Hepatocyte (in vitro differentiated cells): ENCODE data around the gene KMT2D.

Source experiments
- EZH2 ChIP-seq: fragments of 200-600 bp; sonication (generic); IDR thresholded peaks from 2 replicates; pipeline ENCODE4 v1.6.1; 2016; ENCODE audit warnings: antibody characterized with exemption, mild to moderate bottlenecking, borderline replicate concordance
- EZH2phosphoT487 ChIP-seq: fragments of 200-600 bp; sonication (generic); IDR thresholded peaks from one replicate; pipeline ENCODE4 v1.6.1; 2018; ENCODE audit warnings: antibody characterized with exemption, mild to moderate bottlenecking, low read depth, moderate library complexity; ENCODE audit not compliant: unreplicated experiment, severe bottlenecking
- TF ChIP-seq, protein P1 (sequence below): fragments of 200-600 bp; sonication (generic); IDR thresholded peaks from 2 replicates; pipeline ENCODE4 v1.5.1; 2016; ENCODE audit warnings: antibody characterized with exemption, mild to moderate bottlenecking; ENCODE audit not compliant: poor library complexity

DNA sequence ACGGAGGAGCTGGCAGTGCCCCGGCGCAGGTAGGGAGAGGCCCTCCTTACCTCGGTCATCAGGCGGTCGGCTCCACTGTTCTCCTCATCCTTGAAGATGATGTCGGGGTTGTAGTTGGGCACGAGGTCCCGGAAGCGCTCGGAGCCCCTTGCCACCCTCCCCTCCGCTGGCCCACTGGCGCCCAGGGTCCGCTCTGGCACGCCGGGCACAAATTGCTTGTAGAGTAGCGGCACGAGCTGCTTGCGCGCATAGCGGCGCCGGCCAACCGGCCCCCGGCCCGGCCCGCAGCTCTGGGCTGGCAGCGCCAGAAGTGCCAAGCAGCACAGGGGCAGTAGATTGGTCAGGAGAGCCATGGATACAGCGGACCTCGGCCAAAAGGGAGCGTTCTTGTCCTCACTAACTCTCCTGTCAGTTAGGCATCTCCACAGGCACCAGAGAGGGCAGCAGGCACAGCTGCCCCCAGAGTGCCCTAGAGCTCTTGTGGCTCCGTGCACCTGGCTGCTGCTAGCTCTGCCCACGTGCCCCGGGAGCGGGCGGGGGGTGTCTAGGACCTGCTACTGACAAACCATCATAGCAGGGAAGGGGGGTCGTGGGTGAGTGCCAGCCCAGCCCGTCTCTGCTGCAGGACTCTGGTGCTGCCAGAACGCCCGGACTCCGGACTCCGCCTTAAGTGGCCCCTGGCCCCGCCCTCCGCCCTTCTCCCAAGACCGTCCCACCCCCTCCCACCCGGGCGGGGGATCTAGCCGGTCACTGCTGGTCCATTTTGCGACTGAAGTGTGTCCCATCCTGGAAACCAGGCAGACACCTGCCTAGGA, 33.8 kb upstream of the KMT2D start, which contains the start of gene DHH:
- TF ChIP-seq, protein P1, sequence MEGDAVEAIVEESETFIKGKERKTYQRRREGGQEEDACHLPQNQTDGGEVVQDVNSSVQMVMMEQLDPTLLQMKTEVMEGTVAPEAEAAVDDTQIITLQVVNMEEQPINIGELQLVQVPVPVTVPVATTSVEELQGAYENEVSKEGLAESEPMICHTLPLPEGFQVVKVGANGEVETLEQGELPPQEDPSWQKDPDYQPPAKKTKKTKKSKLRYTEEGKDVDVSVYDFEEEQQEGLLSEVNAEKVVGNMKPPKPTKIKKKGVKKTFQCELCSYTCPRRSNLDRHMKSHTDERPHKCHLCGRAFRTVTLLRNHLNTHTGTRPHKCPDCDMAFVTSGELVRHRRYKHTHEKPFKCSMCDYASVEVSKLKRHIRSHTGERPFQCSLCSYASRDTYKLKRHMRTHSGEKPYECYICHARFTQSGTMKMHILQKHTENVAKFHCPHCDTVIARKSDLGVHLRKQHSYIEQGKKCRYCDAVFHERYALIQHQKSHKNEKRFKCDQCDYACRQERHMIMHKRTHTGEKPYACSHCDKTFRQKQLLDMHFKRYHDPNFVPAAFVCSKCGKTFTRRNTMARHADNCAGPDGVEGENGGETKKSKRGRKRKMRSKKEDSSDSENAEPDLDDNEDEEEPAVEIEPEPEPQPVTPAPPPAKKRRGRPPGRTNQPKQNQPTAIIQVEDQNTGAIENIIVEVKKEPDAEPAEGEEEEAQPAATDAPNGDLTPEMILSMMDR = no peak
- TF ChIP-seq EZH2 = peak; percentile 66
- TF ChIP-seq EZH2phosphoT487 = no peak
